Measurements from ENCODE around the gene MAP3K14. TPM values are rescaled to one million over a fixed set of nuclear protein-coding genes. Genes with fewer than 3 reads are reported as not detected.
"Not testable (repeated sequence)": the region's sequence is repeated elsewhere in the genome, so short reads cannot be mapped to it uniquely, and the experiment has no call there.

Gene MAP3K14
- total RNA-seq, 2 donors from 2014 or later: 4.6 to 5.5 TPM

DNA sequence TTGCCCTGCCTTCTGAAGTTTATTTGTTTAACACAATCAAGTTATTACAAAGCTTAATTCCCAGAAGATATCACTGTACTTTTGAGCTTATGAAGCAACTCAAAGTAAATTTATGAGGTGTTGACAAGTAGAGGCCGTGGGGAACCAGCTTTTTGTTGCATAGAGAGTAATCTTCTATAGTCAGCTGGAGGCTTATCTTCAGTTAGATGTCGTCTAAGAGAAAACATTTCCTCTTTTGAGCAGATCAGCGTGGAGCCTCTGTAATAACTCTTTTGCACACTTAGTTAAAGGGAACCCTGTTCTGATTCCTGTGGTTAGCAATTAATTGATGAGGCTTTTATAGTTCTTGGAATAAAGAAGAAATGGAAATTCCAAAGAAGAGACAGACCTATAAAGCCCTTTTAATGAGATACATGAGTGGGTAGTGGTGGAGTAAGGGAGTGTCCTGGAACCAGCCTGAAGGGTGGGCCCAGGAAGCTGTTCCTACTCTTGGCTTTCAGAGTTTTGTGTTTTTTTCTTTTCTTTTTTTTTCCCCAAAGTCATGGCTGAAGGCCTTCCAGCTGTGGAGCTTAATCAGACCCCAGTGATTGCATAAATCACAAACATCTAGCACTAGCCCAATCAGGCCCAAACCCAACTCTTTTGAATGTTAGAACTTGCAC is 28.9 kb upstream of the MAP3K14 start:
- H3K9me3 ChIP-seq (ENCODE audit: control insufficient read depth, low read length): no peaks in the 10 kb centered on the region
- peaks cover 3% of the 10 kb centered on the region for H3K36me3 Mint-ChIP-seq (ENCODE audit: low read depth)
- WGBS, 2 experiments (ENCODE audit: insufficient coverage in 1 of 2, insufficient read length in 1 of 2): 88 to 90% methylated on average over 2 to 3 of the region's 3 CpGs
- no peak overlapping the region for H3K27ac Mint-ChIP-seq
- H3K27ac ChIP-seq (ENCODE audit: low read depth, low read length): no peak overlapping the region
- no peak overlapping the region for H3K9ac ChIP-seq (ENCODE audit: extremely low read depth, low read length, poor library complexity, severe bottlenecking)
- no peak overlapping the region for H3K4me3 Mint-ChIP-seq
- TF ChIP-seq, protein P1, sequence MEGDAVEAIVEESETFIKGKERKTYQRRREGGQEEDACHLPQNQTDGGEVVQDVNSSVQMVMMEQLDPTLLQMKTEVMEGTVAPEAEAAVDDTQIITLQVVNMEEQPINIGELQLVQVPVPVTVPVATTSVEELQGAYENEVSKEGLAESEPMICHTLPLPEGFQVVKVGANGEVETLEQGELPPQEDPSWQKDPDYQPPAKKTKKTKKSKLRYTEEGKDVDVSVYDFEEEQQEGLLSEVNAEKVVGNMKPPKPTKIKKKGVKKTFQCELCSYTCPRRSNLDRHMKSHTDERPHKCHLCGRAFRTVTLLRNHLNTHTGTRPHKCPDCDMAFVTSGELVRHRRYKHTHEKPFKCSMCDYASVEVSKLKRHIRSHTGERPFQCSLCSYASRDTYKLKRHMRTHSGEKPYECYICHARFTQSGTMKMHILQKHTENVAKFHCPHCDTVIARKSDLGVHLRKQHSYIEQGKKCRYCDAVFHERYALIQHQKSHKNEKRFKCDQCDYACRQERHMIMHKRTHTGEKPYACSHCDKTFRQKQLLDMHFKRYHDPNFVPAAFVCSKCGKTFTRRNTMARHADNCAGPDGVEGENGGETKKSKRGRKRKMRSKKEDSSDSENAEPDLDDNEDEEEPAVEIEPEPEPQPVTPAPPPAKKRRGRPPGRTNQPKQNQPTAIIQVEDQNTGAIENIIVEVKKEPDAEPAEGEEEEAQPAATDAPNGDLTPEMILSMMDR (conservative IDR thresholded peaks at IDR 0.05): no peak
- H3K4me1 ChIP-seq (ENCODE audit: control insufficient read depth, insufficient read depth, low read length): peaks cover 9% of the 10 kb centered on the region
- peaks cover 11% of the 10 kb centered on the region for H3K4me1 Mint-ChIP-seq
- peaks cover 5% of the 10 kb centered on the region for H3K27me3 Mint-ChIP-seq (ENCODE audit: insufficient read depth)
- H3K9me3 Mint-ChIP-seq: no peaks in the 10 kb centered on the region
- no peaks in the 10 kb centered on the region for H3K27me3 ChIP-seq (ENCODE audit: control insufficient read depth, insufficient read depth, low read length, poor library complexity, severe bottlenecking)
- H3K4me3 ChIP-seq (ENCODE audit: low read length): no peak overlapping the region
- DNase-seq: no peak
- H3K36me3 ChIP-seq (ENCODE audit: control insufficient read depth, insufficient read depth, low read length): no peaks in the 10 kb centered on the region

DNA sequence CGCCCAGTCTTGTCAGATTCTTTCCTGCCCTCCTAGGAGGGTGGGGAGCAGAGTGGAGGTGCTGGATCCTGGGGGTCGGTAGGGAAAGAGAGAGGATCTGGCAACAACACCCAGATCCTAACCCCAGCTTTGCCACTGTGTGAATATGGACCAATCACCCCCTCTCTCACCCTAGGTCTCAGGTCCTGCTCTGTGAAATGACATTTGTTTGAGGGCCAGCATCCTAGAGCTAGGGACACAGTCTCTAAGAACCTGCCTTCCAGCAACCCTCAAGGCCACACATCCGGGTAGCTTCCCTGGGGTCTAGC is 28.4 kb upstream of the MAP3K14 start:
- H3K27me3 ChIP-seq (ENCODE audit: control insufficient read depth, insufficient read depth, low read length, poor library complexity, severe bottlenecking): no peaks in the 10 kb centered on the region
- no peaks in the 10 kb centered on the region for H3K36me3 ChIP-seq (ENCODE audit: control insufficient read depth, insufficient read depth, low read length)
- Mint-ChIP-seq H3K9me3 (no peaks in the 10 kb centered on the region), H3K4me3 (no peak overlapping the region), H3K27me3 (ENCODE audit: insufficient read depth) (peaks cover 7% of the 10 kb centered on the region), H3K27ac (no peak overlapping the region), H3K36me3 (ENCODE audit: low read depth) (peaks cover 3% of the 10 kb centered on the region), H3K4me1 (peaks cover 11% of the 10 kb centered on the region)
- TF ChIP-seq, protein P1 (conservative IDR thresholded peaks at IDR 0.05): no peak
- 98% methylated on average over 2 of the region's 3 CpGs; no CpG with 5 or more reads in 1 of the 2 experiments for WGBS, 2 experiments (ENCODE audit: insufficient coverage in 1 of 2, insufficient read length in 1 of 2)
- peaks cover 9% of the 10 kb centered on the region for H3K4me1 ChIP-seq (ENCODE audit: control insufficient read depth, insufficient read depth, low read length)
- no peak for DNase-seq
- H3K27ac ChIP-seq (ENCODE audit: low read depth, low read length): no peak overlapping the region
- no peaks in the 10 kb centered on the region for H3K9me3 ChIP-seq (ENCODE audit: control insufficient read depth, low read length)
- H3K4me3 ChIP-seq (ENCODE audit: low read length): no peak overlapping the region
- no peak overlapping the region for H3K9ac ChIP-seq (ENCODE audit: extremely low read depth, low read length, poor library complexity, severe bottlenecking)

DNA sequence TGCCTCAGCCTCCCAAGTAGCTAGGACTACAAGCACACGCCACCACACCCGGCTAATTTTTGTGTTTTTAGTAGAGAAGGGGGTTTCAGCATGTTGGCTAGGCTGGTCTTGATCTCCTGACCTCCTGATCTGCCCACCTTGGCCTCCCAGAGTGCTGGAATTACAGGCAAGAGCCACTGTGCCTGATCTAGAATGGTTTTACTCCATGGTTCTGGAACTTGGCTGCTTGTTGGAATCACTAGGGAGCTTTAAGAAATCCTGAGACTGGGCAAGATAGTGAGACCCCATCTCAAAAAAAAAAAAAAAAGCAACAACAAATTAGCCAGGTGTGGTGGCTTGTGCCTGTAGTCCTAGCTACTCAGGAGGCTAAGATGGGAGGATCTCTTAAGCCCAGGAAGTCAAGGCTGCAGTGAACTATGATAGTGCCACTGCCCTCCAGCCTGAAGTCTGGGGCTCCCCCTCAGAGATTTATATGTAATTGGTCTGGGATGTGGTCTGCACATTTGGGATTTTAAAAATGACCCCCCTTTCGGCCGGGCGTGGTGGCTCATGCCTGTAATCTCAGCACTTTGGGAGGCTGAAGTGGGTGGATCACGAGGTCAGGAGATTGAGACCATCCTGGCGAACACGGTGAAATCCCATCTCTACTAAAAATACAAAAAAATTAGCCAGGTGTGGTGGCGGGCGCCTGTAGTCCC is 27.3 kb upstream of the MAP3K14 start:
- peaks cover 15% of the 10 kb centered on the region for H3K27me3 Mint-ChIP-seq (ENCODE audit: insufficient read depth)
- not testable (repeated sequence) for H3K27me3 ChIP-seq (ENCODE audit: control insufficient read depth, insufficient read depth, low read length, poor library complexity, severe bottlenecking); H3K9ac ChIP-seq (ENCODE audit: extremely low read depth, low read length, poor library complexity, severe bottlenecking); H3K4me3 Mint-ChIP-seq; H3K9me3 ChIP-seq (ENCODE audit: control insufficient read depth, low read length); H3K4me3 ChIP-seq (ENCODE audit: low read length); H3K36me3 ChIP-seq (ENCODE audit: control insufficient read depth, insufficient read depth, low read length); H3K9me3 Mint-ChIP-seq; H3K4me1 ChIP-seq (ENCODE audit: control insufficient read depth, insufficient read depth, low read length); H3K27ac ChIP-seq (ENCODE audit: low read depth, low read length); H3K36me3 Mint-ChIP-seq (ENCODE audit: low read depth); H3K27ac Mint-ChIP-seq; DNase-seq
- 94 to 97% methylated on average over 6 to 10 of the region's 10 CpGs for WGBS, 2 experiments (ENCODE audit: insufficient coverage in 1 of 2, insufficient read length in 1 of 2)
- peaks cover 11% of the 10 kb centered on the region for H3K4me1 Mint-ChIP-seq
